ENCODE results near the gene TEX47. TPM values are rescaled to one million over a fixed set of nuclear protein-coding genes. Genes with fewer than 3 reads are reported as not detected.

Gene TEX47
- not detected for total RNA-seq (2013)
- polyA plus RNA-seq (not detected), polyA minus RNA-seq (not detected in 2 replicates), total RNA-seq (0 to 0.81 (median 0) reads per million in 11 experiments)

DNA sequence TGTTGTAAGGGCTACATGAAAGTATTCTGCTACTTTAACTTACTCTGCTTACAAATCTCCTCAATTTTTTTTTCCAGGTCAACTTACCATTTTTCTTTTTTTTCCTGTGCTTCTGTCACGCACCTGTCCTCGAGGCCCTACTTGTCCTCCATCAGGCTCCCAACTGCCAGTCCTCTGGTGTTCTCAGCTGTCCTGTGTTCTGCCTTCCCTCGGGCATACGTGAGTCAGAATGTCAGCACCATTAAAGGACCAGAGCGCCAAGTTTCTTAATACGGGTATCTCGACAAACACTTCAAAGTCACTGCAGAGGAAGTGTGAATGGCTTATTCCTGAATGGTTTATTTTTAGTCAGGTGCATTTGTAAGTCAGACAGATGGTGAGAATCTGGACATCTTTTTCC lies at the start of gene TEX47:
TSS of gene TEX47 (minus strand) at position 185 of the 400 bp plus-strand sequence. CDS start 795 bp downstream, outside the sequence.
- WGBS (ENCODE audit: insufficient coverage), result 89% methylated on average over 4 of the region's 7 CpGs
- TF ChIP-seq, protein P1, sequence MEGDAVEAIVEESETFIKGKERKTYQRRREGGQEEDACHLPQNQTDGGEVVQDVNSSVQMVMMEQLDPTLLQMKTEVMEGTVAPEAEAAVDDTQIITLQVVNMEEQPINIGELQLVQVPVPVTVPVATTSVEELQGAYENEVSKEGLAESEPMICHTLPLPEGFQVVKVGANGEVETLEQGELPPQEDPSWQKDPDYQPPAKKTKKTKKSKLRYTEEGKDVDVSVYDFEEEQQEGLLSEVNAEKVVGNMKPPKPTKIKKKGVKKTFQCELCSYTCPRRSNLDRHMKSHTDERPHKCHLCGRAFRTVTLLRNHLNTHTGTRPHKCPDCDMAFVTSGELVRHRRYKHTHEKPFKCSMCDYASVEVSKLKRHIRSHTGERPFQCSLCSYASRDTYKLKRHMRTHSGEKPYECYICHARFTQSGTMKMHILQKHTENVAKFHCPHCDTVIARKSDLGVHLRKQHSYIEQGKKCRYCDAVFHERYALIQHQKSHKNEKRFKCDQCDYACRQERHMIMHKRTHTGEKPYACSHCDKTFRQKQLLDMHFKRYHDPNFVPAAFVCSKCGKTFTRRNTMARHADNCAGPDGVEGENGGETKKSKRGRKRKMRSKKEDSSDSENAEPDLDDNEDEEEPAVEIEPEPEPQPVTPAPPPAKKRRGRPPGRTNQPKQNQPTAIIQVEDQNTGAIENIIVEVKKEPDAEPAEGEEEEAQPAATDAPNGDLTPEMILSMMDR (IDR thresholded peaks at IDR 0.05), result no peak
- no peak within 1 kb of the TSS for H3K4me3 ChIP-seq (replicated peaks in 1 of 3; ENCODE audit: low read depth in 2 of 3, low read length in 3 of 3)
- H3K36me3 ChIP-seq (replicated peaks in 1 of 2; ENCODE audit: control insufficient read depth in 1 of 2, insufficient read depth in 2 of 2, low read length in 2 of 2), result no peaks in the 10 kb centered on the region
- DNase-seq, result no peak
- H3K27ac Mint-ChIP-seq, result no peak within 1 kb of the TSS
- peaks cover 0 to 2% (median 0%) of the 10 kb centered on the region in 7 donors for H3K9me3 Mint-ChIP-seq
- no peaks in the 10 kb centered on the region for H4K20me1 ChIP-seq (ENCODE audit: insufficient read depth, low read length)
- H3K9me3 ChIP-seq (replicated peaks in 1 of 2; ENCODE audit: control insufficient read depth in 1 of 2, insufficient read depth in 1 of 2, low read length in 2 of 2), result no peaks in the 10 kb centered on the region
- H2AFZ ChIP-seq (ENCODE audit: insufficient read depth, low read depth, low read length, poor library complexity, severe bottlenecking), result no peak within 1 kb of the TSS
- H3K4me1 Mint-ChIP-seq, result no peaks in the 10 kb centered on the region
- no peaks in the 10 kb centered on the region for H3K27me3 ChIP-seq (ENCODE audit: control insufficient read depth in 2 of 2, insufficient read depth in 2 of 2, low read length in 2 of 2)
- no peak within 1 kb of the TSS for H3K4me2 ChIP-seq (replicated peaks; ENCODE audit: extremely low read depth, low read length, poor library complexity, severe bottlenecking)
- no peaks in the 10 kb centered on the region for H3K36me3 Mint-ChIP-seq
- H3K27ac ChIP-seq (ENCODE audit: low read depth in 1 of 2, low read length in 2 of 2), result no peak within 1 kb of the TSS
- no peaks in the 10 kb centered on the region for H3K27me3 Mint-ChIP-seq (ENCODE audit: low read depth in 3 of 3)
- H3K4me3 Mint-ChIP-seq, result no peak within 1 kb of the TSS
- intact Hi-C loops (cut with micrococcal nuclease), result no loop called here
- H3K79me2 ChIP-seq (ENCODE audit: insufficient read depth, low read length), result no peaks in the 10 kb centered on the region
- no peak within 1 kb of the TSS for H3K9ac ChIP-seq (ENCODE audit: insufficient read depth, low read length, poor library complexity, severe bottlenecking)
- no peaks in the 10 kb centered on the region for H3K4me1 ChIP-seq (ENCODE audit: control insufficient read depth in 1 of 2, insufficient read depth in 2 of 2, low read length in 2 of 2)

DNA sequence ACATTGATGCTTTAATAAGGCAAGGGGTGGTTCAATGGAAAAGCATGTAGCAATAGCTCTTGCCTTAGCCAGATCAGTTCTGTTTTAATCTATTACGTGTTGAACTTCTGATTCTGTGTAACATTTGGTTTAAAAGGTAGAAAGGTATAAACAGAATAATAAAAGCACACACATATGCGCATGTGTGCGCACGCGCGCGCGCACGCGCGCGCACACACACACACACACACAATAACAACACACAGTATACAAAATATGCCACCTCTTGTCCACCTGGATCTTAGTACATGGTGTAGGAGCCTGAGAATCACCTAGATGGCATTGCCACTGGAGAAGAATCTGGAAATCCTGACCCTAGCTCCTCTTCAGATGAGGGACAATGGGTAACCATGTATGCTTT lies 49.6 kb upstream of the TEX47 start:
- intact Hi-C loops (cut with micrococcal nuclease), result no loop called here
- H3K36me3 ChIP-seq (replicated peaks in 1 of 2; ENCODE audit: control insufficient read depth in 1 of 2, insufficient read depth in 2 of 2, low read length in 2 of 2), result no peaks in the 10 kb centered on the region
- H3K27me3 ChIP-seq (ENCODE audit: control insufficient read depth in 2 of 2, insufficient read depth in 2 of 2, low read length in 2 of 2), result no peaks in the 10 kb centered on the region
- H3K36me3 Mint-ChIP-seq, result no peaks in the 10 kb centered on the region
- H3K9me3 ChIP-seq (replicated peaks in 1 of 2; ENCODE audit: control insufficient read depth in 1 of 2, insufficient read depth in 1 of 2, low read length in 2 of 2), result no peaks in the 10 kb centered on the region
- H3K27me3 Mint-ChIP-seq (ENCODE audit: low read depth in 3 of 3), result no peaks in the 10 kb centered on the region
- H2AFZ ChIP-seq (ENCODE audit: insufficient read depth, low read depth, low read length, poor library complexity, severe bottlenecking), result no peak overlapping the region
- no peak overlapping the region for H3K9ac ChIP-seq (ENCODE audit: insufficient read depth, low read length, poor library complexity, severe bottlenecking)
- H3K4me2 ChIP-seq (replicated peaks; ENCODE audit: extremely low read depth, low read length, poor library complexity, severe bottlenecking), result no peak overlapping the region
- H3K4me1 Mint-ChIP-seq, result no peaks in the 10 kb centered on the region
- no peak overlapping the region for H3K4me3 ChIP-seq (replicated peaks in 1 of 3; ENCODE audit: low read depth in 2 of 3, low read length in 3 of 3)
- no peak for DNase-seq
- H3K27ac ChIP-seq (ENCODE audit: low read depth in 1 of 2, low read length in 2 of 2), result no peak overlapping the region
- H3K4me1 ChIP-seq (ENCODE audit: control insufficient read depth in 1 of 2, insufficient read depth in 2 of 2, low read length in 2 of 2), result no peaks in the 10 kb centered on the region
- H3K9me3 Mint-ChIP-seq, result no peaks in the 10 kb centered on the region
- H3K27ac Mint-ChIP-seq, result no peak overlapping the region
- TF ChIP-seq, protein P1 (IDR thresholded peaks at IDR 0.05), result no peak
- no peaks in the 10 kb centered on the region for H4K20me1 ChIP-seq (ENCODE audit: insufficient read depth, low read length)
- no peak overlapping the region for H3K4me3 Mint-ChIP-seq
- no CpG with 5 or more reads among the region's 12 CpGs for WGBS (ENCODE audit: insufficient coverage)
- no peaks in the 10 kb centered on the region for H3K79me2 ChIP-seq (ENCODE audit: insufficient read depth, low read length)
